GM12878 (cell line): ENCODE data around the gene MAPK8IP3. TPM values are rescaled to one million over a fixed set of nuclear protein-coding genes. Genes with fewer than 3 reads are reported as not detected.

Experiments used
- ATAC-seq: fragments of 200-7000 bp; cut with Tn5 transposase; 3 replicates; pipeline ENCODE4 v1.9.1; 2020; ENCODE audit warnings: mild to moderate bottlenecking, moderate library complexity
- BruUV-seq: library from RNA; stranded (reverse); fragments of 400-500 nt; replicated peaks from 2 replicates; lab custom pipeline; 2021; lab: Mats Ljungman, UMichigan
- CTCF ChIA-PET: fragments of 300-600 bp; sonication (Branson Sonifier 250); formaldehyde crosslinking; extraction: SDS; loops from one replicate; lab custom pipeline; 2021; ENCODE audit warnings: inconsistent platforms; lab: Yijun Ruan, JAX
- POLR2A ChIA-PET: fragments of 350-600 bp; formaldehyde crosslinking; extraction: SDS; loops from one replicate; lab custom pipeline; 2021; ENCODE audit warnings: inconsistent platforms; lab: Charles Lee
- RAD21 ChIA-PET: fragments of 300-600 bp; sonication (Branson Sonifier 250); formaldehyde crosslinking; loops from one replicate; lab custom pipeline; 2023; ENCODE audit warnings: antibody characterized with exemption; ENCODE audit not compliant: unreplicated experiment; lab: Charles Lee
- SMC1A ChIA-PET: fragments of 300-600 bp; sonication (Branson Sonifier 250); formaldehyde crosslinking; loops from one replicate; lab custom pipeline; 2023; ENCODE audit not compliant: unreplicated experiment, uncharacterized antibody; lab: Charles Lee
- DNase-seq: peaks from one replicate; pipeline ENCODE4 v3.0.0-alpha.2; 2011; ENCODE audit warnings: low read depth, low spot score
- FAIRE-seq: peaks from 3 replicates; lab custom pipeline; 2011; peaks lifted over from hg19 to GRCh38; lab: Jason Lieb, UNC
- H2AFZ ChIP-seq: 2 replicates; pipeline ENCODE4 v1.6.0; 2011; ENCODE audit warnings: low read depth, low read length, control low read depth; ENCODE audit not compliant: control insufficient read depth
- H3K27ac ChIP-seq: 2 replicates; pipeline ENCODE4 v1.5.1; 2011; ENCODE audit warnings: control low read depth; ENCODE audit not compliant: control insufficient read depth, insufficient read depth
- H3K27me3 ChIP-seq, 2 experiments: replicated peaks in 1 of 2; 2 replicates each; pipeline versions ENCODE4 v1.6.0 to v1.6.1; 2011; ENCODE audit warnings: low read length in 1 of 2; ENCODE audit not compliant: control insufficient read depth in 2 of 2, insufficient read depth in 2 of 2
- H3K36me3 ChIP-seq, 2 experiments: 2 replicates each; pipeline ENCODE4 v1.5.1; 2011; ENCODE audit warnings: low read length in 1 of 2; ENCODE audit not compliant: control insufficient read depth in 2 of 2, insufficient read depth in 2 of 2
- H3K4me1 ChIP-seq: 2 replicates; pipeline ENCODE4 v1.6.1; 2011; ENCODE audit warnings: mild to moderate bottlenecking, low read length, moderate library complexity, mixed read lengths; ENCODE audit not compliant: control insufficient read depth, insufficient read depth
- H3K4me2 ChIP-seq: 2 replicates; pipeline ENCODE4 v1.6.0; 2011; ENCODE audit warnings: control low read depth; ENCODE audit not compliant: control insufficient read depth, insufficient read depth
- H3K4me3 ChIP-seq: fragments of 200-600 bp; sonication (generic); 2 replicates; pipeline ENCODE4 v1.5.1; 2016
- H3K79me2 ChIP-seq: 2 replicates; pipeline ENCODE4 v1.6.0; 2011; ENCODE audit warnings: low read length; ENCODE audit not compliant: control insufficient read depth, insufficient read depth
- H3K9ac ChIP-seq: 2 replicates; pipeline ENCODE4 v1.8.0; 2011; ENCODE audit warnings: low read length, control low read depth, mixed read lengths; ENCODE audit not compliant: control insufficient read depth, insufficient read depth
- H3K9me3 ChIP-seq: replicated peaks from 3 replicates; pipeline ENCODE4 v1.5.1; 2011; ENCODE audit warnings: mild to moderate bottlenecking, low read length; ENCODE audit not compliant: control insufficient read depth, insufficient read depth
- H4K20me1 ChIP-seq: 2 replicates; pipeline ENCODE4 v1.6.0; 2011; ENCODE audit not compliant: control insufficient read depth, insufficient read depth
- CEBPZ ChIP-seq: fragments of 150-350 bp; IDR thresholded peaks from 2 replicates; pipeline ENCODE4 v1.6.1; 2016; ENCODE audit warnings: low read depth, low read length
- GATAD2B ChIP-seq: fragments of 450-650 bp; conservative IDR thresholded peaks from 2 replicates; pipeline ENCODE4 v1.6.1; 2017; ENCODE audit warnings: low read depth, mild to moderate bottlenecking, moderate library complexity
- HSF1 ChIP-seq: fragments of 150-350 bp; IDR thresholded peaks from 2 replicates; pipeline ENCODE4 v1.6.1; 2014; ENCODE audit warnings: mild to moderate bottlenecking, low read depth, low read length
- IKZF1 ChIP-seq: fragments of 450-650 bp; conservative IDR thresholded peaks from 2 replicates; pipeline ENCODE4 v1.6.1; 2017; ENCODE audit warnings: antibody characterized with exemption, mild to moderate bottlenecking
- JUND ChIP-seq: IDR thresholded peaks from 2 replicates; pipeline ENCODE4 v1.6.1; 2012; ENCODE audit warnings: low read depth, mild to moderate bottlenecking, low read length, improper control_type of control experiment, moderate library complexity
- WGBS: methylation state at CpG from one replicate; pipeline ENCODE4 v1.1.6; 2016; ENCODE audit warnings: low lambda C conversion rate; ENCODE audit not compliant: insufficient replicate concordance, insufficient coverage; ENCODE audit errors: missing lambda C conversion rate; 5-methylcytosine and 5-hydroxymethylcytosine counted together
- in situ Hi-C: fragments of 300-500 bp; cut with MboI; formaldehyde crosslinking; loops from 9 replicates; pipeline ENCODE4 v1.14.3; 2018; ENCODE audit warnings: mixed read lengths
- intact Hi-C: fragments of 100-400 bp; cut with micrococcal nuclease; formaldehyde crosslinking; loops from one replicate; pipeline ENCODE4 v1.14.2; 2022; ENCODE audit not compliant: unreplicated experiment
- polyA plus RNA-seq, 11 experiments: library from polyadenylated mRNA; depleted of rRNA in 4 of 11; unstranded in 6 of 11; stranded (reverse) in 5 of 11; fragments of >200 nt; fragmentation: Nextera tagmentation in 4 of 11; fragmentation: Illumina TruSeq in 1 of 11; extraction: Ambion mirVana in 4 of 11; extraction: Trizol in 1 of 11; gene quantifications; 1 replicate in 1 of 11; 2 replicates in 10 of 11; pipeline versions ENCODE4 v1.2.1 to v1.2.3, GENCODE V29; 2011 to 2016; ENCODE audit warnings: inconsistent platforms in 2 of 11, missing spikeins in 2 of 11, low read depth in 1 of 11
- total RNA-seq, 4 experiments: library from RNA; depleted of rRNA in 3 of 4; stranded (reverse); fragments of >200 nt in 3 of 4; fragmentation: Illumina TruSeq in 1 of 4; extraction: Trizol in 1 of 4; gene quantifications; 2 replicates each; pipeline versions ENCODE4 v1.2.1 to v1.2.3, GENCODE V29; 2013 to 2021

Gene MAPK8IP3
- total and polyA plus RNA-seq, 10 of the 15 experiments (the other 5 are each of a cell fraction or from before 2014, with no cell fraction given), result 0.06 to 67.9 (median 18.2) TPM

GRCh38 chr16:1727651-1728624 is 21.9 kb downstream of the MAPK8IP3 start:
- ATAC-seq (no peak), DNase-seq (no peak), FAIRE-seq (no peak)
- Histone ChIP-seq H3K79me2 (peaks cover 1% of the 10 kb centered on the region), H3K9ac (no peak overlapping the region), H3K36me3 (peaks cover 9 to 26% of the 10 kb centered on the region in 2 experiments), H2AFZ (no peak overlapping the region), H4K20me1 (no peaks in the 10 kb centered on the region; the same call in 1 of the 2 replicates), H3K9me3 (no peaks in the 10 kb centered on the region), H3K4me2 (no peak overlapping the region), H3K27ac (no peak overlapping the region), H3K4me3 (no peak overlapping the region), H3K27me3 (no peaks in the 10 kb centered on the region), H3K4me1 (peaks cover 6% of the 10 kb centered on the region)
- POLR2A ChIA-PET, result no interaction called here
- in situ Hi-C loops (no loop called here), intact Hi-C loops (no loop called here)
- SMC1A ChIA-PET, result no interaction called here
- BruUV-seq, result no TSS peak
- 91% methylated on average over 37 of the region's 37 CpGs for WGBS
- no peak for TF ChIP-seq IKZF1
- no peak for TF ChIP-seq HSF1
- TF ChIP-seq JUND, result no peak
- no peak for TF ChIP-seq CEBPZ
- no peak for TF ChIP-seq GATAD2B
- CTCF ChIA-PET, result no interaction called here
- RAD21 ChIA-PET, result no interaction called here
